ENCODE data around the gene CRYBB3. TPM values are rescaled to one million over a fixed set of nuclear protein-coding genes. Genes with fewer than 3 reads are reported as not detected.

The CRYBB3 gene
- total and polyA plus RNA-seq, 7 experiments from 2014 or later: not detected

DNA sequence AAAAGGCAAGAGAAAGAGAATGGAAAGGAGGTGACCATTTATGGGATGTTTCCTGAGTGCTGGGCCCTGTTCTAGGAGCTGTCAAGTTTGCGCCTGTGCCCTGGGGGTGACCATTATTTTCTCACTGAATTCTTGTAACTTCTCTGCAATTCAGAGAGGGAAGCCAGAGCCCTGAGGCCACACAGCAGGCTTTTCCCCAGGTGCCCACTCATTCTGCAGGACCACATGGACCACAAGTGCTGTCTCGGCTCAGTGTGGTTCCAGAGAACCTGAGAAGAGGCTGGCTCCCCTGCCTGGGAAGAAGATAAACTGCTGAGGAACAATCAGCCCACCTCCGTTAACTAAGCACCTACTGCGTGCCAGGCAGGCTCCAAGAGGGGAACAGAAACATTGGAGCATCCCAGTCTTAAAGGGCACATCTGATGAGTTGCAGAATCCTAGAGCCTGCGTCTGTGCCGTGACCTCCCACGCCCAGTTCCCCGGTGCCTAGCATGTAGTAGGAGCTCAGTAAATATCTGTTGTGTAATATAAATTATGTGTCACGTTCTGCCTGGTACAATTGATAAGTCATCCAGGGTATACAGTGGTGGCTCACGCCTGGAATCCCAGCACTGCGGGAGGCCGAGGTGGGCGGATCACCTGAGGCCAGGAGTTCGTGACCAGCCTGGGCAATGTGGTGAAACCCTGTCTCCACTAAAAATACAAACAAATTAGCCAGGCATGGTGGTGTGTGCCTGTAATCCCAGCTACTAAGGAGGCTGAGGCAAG, 31.6 kb upstream of the CRYBB3 start:
- POLR2A ChIA-PET: interaction anchor here (0.7 kb wide), 1 partner anchor 34 kb away, joined by 5 read pairs; no protein-coding TSS in a partner anchor
- H3K9me3 Mint-ChIP-seq: no peaks in the 10 kb centered on the region
- H3K4me3 Mint-ChIP-seq: no peak overlapping the region
- peaks cover 0 to 2% (median 0%) of the 10 kb centered on the region in 5 donors for H3K36me3 Mint-ChIP-seq
- H3K27me3 ChIP-seq (ENCODE audit: control insufficient read depth in 2 of 2, insufficient read depth in 2 of 2, low read length in 2 of 2): no peaks in the 10 kb centered on the region
- H3K27ac ChIP-seq (ENCODE audit: low read depth, low read length): no peak overlapping the region
- DNase-seq: no peak
- H3K36me3 ChIP-seq (ENCODE audit: control insufficient read depth in 2 of 3, insufficient read depth in 3 of 3, low read length in 3 of 3): no peaks in the 10 kb centered on the region
- H3K27ac Mint-ChIP-seq: peak overlapping the region in 1 of 9 donors; percentile 70
- no peak overlapping the region for H3K4me3 ChIP-seq (ENCODE audit: low read length)
- H3K4me1 Mint-ChIP-seq: no peaks in the 10 kb centered on the region
- no peaks in the 10 kb centered on the region for H3K9me3 ChIP-seq (ENCODE audit: control insufficient read depth in 2 of 3, low read length in 3 of 3)
- H3K4me1 ChIP-seq (ENCODE audit: control insufficient read depth in 2 of 2, insufficient read depth in 2 of 2, low read length in 2 of 2): no peaks in the 10 kb centered on the region
- intact Hi-C loops (cut with micrococcal nuclease): no loop called here
- no peak for ATAC-seq
- no peaks in the 10 kb centered on the region for H3K27me3 Mint-ChIP-seq
- CTCF ChIA-PET: no interaction called here

DNA sequence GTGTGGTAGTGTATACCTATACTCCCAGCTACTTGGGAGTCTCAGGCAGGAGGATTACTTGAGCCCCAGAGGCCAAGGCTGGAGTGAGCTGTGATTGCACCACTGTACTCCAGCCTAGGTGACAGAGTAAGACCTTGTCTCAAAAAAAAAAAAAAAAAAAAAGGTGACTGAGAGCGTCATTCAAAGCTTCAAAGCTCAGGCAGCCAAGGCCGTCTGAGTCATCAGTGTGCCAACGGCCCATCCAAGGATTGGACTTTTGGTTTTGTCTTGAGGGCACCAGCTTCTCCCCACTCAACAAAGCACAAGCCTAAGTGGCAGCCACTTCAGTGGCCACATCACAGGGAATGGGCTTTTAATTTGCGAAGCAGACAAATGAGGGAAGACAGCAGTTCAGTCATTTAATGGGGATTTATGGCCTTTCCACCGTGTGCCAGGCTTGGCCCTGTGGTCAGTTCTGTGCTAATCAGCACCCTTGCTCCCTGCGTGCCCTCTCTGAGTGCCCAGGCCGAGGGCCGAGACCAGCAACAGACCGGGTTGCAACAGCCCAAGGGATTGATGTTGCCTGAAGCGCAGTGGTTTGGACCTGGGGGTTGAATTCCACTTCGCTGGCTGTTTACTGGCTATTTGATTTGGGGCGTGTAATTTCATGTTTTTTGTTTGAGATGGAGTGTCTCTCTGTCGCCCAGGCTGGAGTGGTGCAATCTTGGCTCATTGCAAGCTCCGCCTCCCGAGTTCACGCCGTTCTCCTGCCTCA, 30.2 kb upstream of the CRYBB3 start:
- Mint-ChIP-seq H3K27me3 (no peaks in the 10 kb centered on the region), H3K36me3 (peaks cover 0 to 3% (median 0%) of the 10 kb centered on the region in 5 donors), H3K9me3 (no peaks in the 10 kb centered on the region), H3K27ac (no peak overlapping the region), H3K4me1 (no peaks in the 10 kb centered on the region), H3K4me3 (no peak overlapping the region)
- ChIA-PET POLR2A (no interaction called here), CTCF (interaction anchor here (0.7 to 3.2 kb wide), 2 partner anchors 83 to 88 kb away, joined by 3 to 27 read pairs; no protein-coding TSS in a partner anchor)
- Histone ChIP-seq H3K27ac (ENCODE audit: low read depth, low read length) (no peak overlapping the region), H3K36me3 (ENCODE audit: control insufficient read depth in 2 of 3, insufficient read depth in 3 of 3, low read length in 3 of 3) (peaks cover 0 to 4% (median 0%) of the 10 kb centered on the region in 3 experiments), H3K27me3 (ENCODE audit: control insufficient read depth in 2 of 2, insufficient read depth in 2 of 2, low read length in 2 of 2) (no peaks in the 10 kb centered on the region), H3K4me1 (ENCODE audit: control insufficient read depth in 2 of 2, insufficient read depth in 2 of 2, low read length in 2 of 2) (no peaks in the 10 kb centered on the region), H3K9me3 (ENCODE audit: control insufficient read depth in 2 of 3, low read length in 3 of 3) (no peaks in the 10 kb centered on the region), H3K4me3 (ENCODE audit: low read length) (no peak overlapping the region)
- no peak for DNase-seq
- no peak for ATAC-seq
- intact Hi-C loops (cut with micrococcal nuclease): loop anchor here in 1 of 2 donors (5.0 kb wide), 1 partner anchor 232 kb away; no protein-coding TSS in a partner anchor

GRCh38 chr22:25170426-25170980, 29.2 kb upstream of the CRYBB3 start:
- intact Hi-C loops (cut with micrococcal nuclease): loop anchor here in 1 of 2 donors (5.0 kb wide), 1 partner anchor 233 kb away; no protein-coding TSS in a partner anchor
- POLR2A ChIA-PET: interaction anchor here (1.0 kb wide), 1 partner anchor 102 kb away, joined by 3 read pairs; no protein-coding TSS in a partner anchor

GRCh38 chr22:25172153-25172552, 27.5 kb upstream of the CRYBB3 start:
- no peaks in the 10 kb centered on the region for H3K4me1 ChIP-seq (ENCODE audit: control insufficient read depth in 2 of 2, insufficient read depth in 2 of 2, low read length in 2 of 2)
- Mint-ChIP-seq H3K9me3 (no peaks in the 10 kb centered on the region), H3K36me3 (peaks cover 3 to 17% (median 10%) of the 10 kb centered on the region in 5 donors), H3K27ac (peak overlapping the region in 1 of 9 donors; percentile 51), H3K4me1 (no peaks in the 10 kb centered on the region), H3K4me3 (no peak overlapping the region), H3K27me3 (no peaks in the 10 kb centered on the region)
- peak in 7 of 9 donors; percentile 8 to 40 (median 23) for DNase-seq
- H3K27ac ChIP-seq (ENCODE audit: low read depth, low read length): no peak overlapping the region
- no peaks in the 10 kb centered on the region for H3K9me3 ChIP-seq (ENCODE audit: control insufficient read depth in 2 of 3, low read length in 3 of 3)
- intact Hi-C loops (cut with micrococcal nuclease): loop anchor here (1.0 to 5.0 kb wide), 5 partner anchors 61 to 235 kb away; no protein-coding TSS in a partner anchor
- CTCF ChIA-PET: interaction anchor here (0.6 to 3.2 kb wide), 7 partner anchors 13 to 357 kb away, joined by 3 to 27 read pairs (median 3); no protein-coding TSS in a partner anchor
- H3K27me3 ChIP-seq (ENCODE audit: control insufficient read depth in 2 of 2, insufficient read depth in 2 of 2, low read length in 2 of 2): no peaks in the 10 kb centered on the region
- peak; percentile 58 for ATAC-seq
- no peak overlapping the region for H3K4me3 ChIP-seq (ENCODE audit: low read length)
- POLR2A ChIA-PET: no interaction called here
- H3K36me3 ChIP-seq (ENCODE audit: control insufficient read depth in 2 of 3, insufficient read depth in 3 of 3, low read length in 3 of 3): peaks cover 0 to 24% (median 0%) of the 10 kb centered on the region in 3 experiments

More at GRCh38 chr22:25170426-25170980, 29.2 kb upstream of the CRYBB3 start:
- H3K4me1 ChIP-seq (ENCODE audit: control insufficient read depth in 2 of 2, insufficient read depth in 2 of 2, low read length in 2 of 2): no peaks in the 10 kb centered on the region
- H3K27me3 ChIP-seq (ENCODE audit: control insufficient read depth in 2 of 2, insufficient read depth in 2 of 2, low read length in 2 of 2): no peaks in the 10 kb centered on the region
- no peak for ATAC-seq
- peaks cover 0 to 14% (median 0%) of the 10 kb centered on the region in 3 experiments for H3K36me3 ChIP-seq (ENCODE audit: control insufficient read depth in 2 of 3, insufficient read depth in 3 of 3, low read length in 3 of 3)
- no peak overlapping the region for H3K27ac ChIP-seq (ENCODE audit: low read depth, low read length)
- CTCF ChIA-PET: interaction anchor here (3.2 kb wide), 1 partner anchor 90 kb away, joined by 27 read pairs; no protein-coding TSS in a partner anchor
- DNase-seq: no peak
- H3K36me3 Mint-ChIP-seq: peaks cover 0 to 12% (median under 1%) of the 10 kb centered on the region in 5 donors
- H3K4me3 ChIP-seq (ENCODE audit: low read length): no peak overlapping the region
- no peaks in the 10 kb centered on the region for H3K9me3 Mint-ChIP-seq
- H3K27ac Mint-ChIP-seq: no peak overlapping the region
- no peak overlapping the region for H3K4me3 Mint-ChIP-seq
- H3K4me1 Mint-ChIP-seq: no peaks in the 10 kb centered on the region
- no peaks in the 10 kb centered on the region for H3K9me3 ChIP-seq (ENCODE audit: control insufficient read depth in 2 of 3, low read length in 3 of 3)
- no peaks in the 10 kb centered on the region for H3K27me3 Mint-ChIP-seq

DNA sequence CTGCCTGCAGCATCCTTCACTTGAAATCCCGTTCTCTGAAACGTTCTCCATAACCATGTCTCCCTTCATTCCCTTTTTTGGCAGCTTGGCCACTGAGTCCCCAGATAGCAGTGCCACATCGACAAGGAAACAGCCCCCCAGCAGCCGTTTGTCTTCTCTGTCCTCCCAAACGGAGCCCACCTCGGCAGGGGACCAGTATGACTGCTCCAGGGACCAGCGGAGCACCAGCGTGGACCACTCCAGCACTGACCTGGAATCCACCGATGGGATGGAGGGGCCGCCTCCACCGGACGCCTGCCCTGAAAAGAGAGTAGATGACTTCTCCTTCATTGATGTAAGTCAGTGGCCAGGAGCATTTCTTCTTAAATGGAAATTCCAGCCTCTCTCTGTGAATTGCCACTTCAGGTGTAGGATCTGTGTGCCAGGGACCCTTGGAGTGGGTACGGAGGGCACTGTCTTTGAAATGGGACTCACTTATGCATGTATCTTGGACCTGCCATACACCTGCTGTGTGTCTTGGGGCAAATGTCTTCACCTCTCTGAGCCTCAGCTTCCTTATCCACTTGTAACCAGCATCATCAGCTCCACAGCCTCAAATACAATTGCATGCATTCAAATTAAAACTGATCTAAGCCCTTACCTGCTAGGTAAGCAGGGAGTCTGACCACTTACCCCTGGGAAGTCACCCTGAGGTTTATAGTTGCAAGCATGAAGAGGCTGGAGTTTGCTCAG, 25.3 kb upstream of the CRYBB3 start:
- H3K9me3 ChIP-seq (ENCODE audit: control insufficient read depth in 2 of 3, low read length in 3 of 3): peaks cover 0 to under 1% (median 0%) of the 10 kb centered on the region in 3 experiments
- no peak overlapping the region for H3K4me3 Mint-ChIP-seq
- H3K36me3 Mint-ChIP-seq: peaks cover 3 to 25% (median 15%) of the 10 kb centered on the region in 5 donors
- H3K4me1 Mint-ChIP-seq: no peaks in the 10 kb centered on the region
- POLR2A ChIA-PET: no interaction called here
- intact Hi-C loops (cut with micrococcal nuclease): loop anchor here in 1 of 2 donors (5.0 kb wide), 1 partner anchor 237 kb away; no protein-coding TSS in a partner anchor
- H3K27ac Mint-ChIP-seq: no peak overlapping the region
- no peak overlapping the region for H3K27ac ChIP-seq (ENCODE audit: low read depth, low read length)
- H3K9me3 Mint-ChIP-seq: peaks cover 0 to 2% (median 0%) of the 10 kb centered on the region in 11 donors
- ATAC-seq (no peak), DNase-seq (no peak)
- no peaks in the 10 kb centered on the region for H3K27me3 ChIP-seq (ENCODE audit: control insufficient read depth in 2 of 2, insufficient read depth in 2 of 2, low read length in 2 of 2)
- no peaks in the 10 kb centered on the region for H3K27me3 Mint-ChIP-seq
- no peaks in the 10 kb centered on the region for H3K4me1 ChIP-seq (ENCODE audit: control insufficient read depth in 2 of 2, insufficient read depth in 2 of 2, low read length in 2 of 2)
- no peak overlapping the region for H3K4me3 ChIP-seq (ENCODE audit: low read length)
- CTCF ChIA-PET: no interaction called here
- H3K36me3 ChIP-seq (ENCODE audit: control insufficient read depth in 2 of 3, insufficient read depth in 3 of 3, low read length in 3 of 3): peaks cover 0 to 24% (median 0%) of the 10 kb centered on the region in 3 experiments
